GM23338 (cell line): Measurements from ENCODE around the gene ATP13A4.

ENCODE experiments used
- EZH2 ChIP-seq: fragments of 200-600 bp; sonication (generic); IDR thresholded peaks from one replicate; pipeline ENCODE4 v1.8.0; 2017; ENCODE audit warnings: antibody characterized with exemption, mild to moderate bottlenecking, low read depth; ENCODE audit not compliant: unreplicated experiment
- EZH2phosphoT487 ChIP-seq: fragments of 200-600 bp; sonication (generic); IDR thresholded peaks from one replicate; pipeline ENCODE4 v1.8.1; 2018; ENCODE audit warnings: antibody characterized with exemption; ENCODE audit not compliant: unreplicated experiment
- TF ChIP-seq, protein P1 (sequence below), 2 experiments: fragments of 200-600 bp in 1 of 2; sonication (generic) in 1 of 2; conservative IDR thresholded peaks; 2 replicates each; pipeline versions ENCODE4 v1.5.1 to v1.6.1; 2016 to 2017; ENCODE audit warnings: antibody characterized with exemption in 2 of 2, low read depth in 2 of 2, mild to moderate bottlenecking in 2 of 2, moderate library complexity in 1 of 2
- TF ChIP-seq, protein P2 (sequence below): IDR thresholded peaks from one replicate; pipeline ENCODE4 v1.6.1; 2018; ENCODE audit warnings: antibody characterized with exemption; ENCODE audit not compliant: unreplicated experiment

DNA sequence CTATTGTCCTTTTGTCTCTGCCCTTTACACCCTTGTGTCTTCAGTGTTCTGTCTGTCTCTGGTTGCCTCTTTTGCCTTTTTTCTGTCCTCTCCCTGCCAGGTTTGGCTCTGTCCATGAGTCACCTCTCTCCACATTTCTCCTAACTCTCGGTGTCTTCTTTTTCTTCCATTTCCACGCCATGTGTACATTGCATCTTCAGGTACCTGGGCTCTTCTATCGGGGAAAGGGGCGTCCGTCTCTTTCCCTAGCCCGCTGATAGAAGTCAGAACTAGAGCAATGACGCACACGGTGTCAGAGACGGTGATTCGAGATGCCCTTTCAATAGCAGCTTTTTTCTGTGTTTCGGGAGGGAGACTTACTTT is 39.0 kb upstream of the ATP13A4 start:
- TF ChIP-seq, protein P1, sequence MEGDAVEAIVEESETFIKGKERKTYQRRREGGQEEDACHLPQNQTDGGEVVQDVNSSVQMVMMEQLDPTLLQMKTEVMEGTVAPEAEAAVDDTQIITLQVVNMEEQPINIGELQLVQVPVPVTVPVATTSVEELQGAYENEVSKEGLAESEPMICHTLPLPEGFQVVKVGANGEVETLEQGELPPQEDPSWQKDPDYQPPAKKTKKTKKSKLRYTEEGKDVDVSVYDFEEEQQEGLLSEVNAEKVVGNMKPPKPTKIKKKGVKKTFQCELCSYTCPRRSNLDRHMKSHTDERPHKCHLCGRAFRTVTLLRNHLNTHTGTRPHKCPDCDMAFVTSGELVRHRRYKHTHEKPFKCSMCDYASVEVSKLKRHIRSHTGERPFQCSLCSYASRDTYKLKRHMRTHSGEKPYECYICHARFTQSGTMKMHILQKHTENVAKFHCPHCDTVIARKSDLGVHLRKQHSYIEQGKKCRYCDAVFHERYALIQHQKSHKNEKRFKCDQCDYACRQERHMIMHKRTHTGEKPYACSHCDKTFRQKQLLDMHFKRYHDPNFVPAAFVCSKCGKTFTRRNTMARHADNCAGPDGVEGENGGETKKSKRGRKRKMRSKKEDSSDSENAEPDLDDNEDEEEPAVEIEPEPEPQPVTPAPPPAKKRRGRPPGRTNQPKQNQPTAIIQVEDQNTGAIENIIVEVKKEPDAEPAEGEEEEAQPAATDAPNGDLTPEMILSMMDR (conservative IDR thresholded peaks at IDR 0.05; ENCODE audit: low read depth in 2 of 2), result no peak
- TF ChIP-seq EZH2phosphoT487 (no peak), EZH2 (no peak)
- TF ChIP-seq, protein P2, sequence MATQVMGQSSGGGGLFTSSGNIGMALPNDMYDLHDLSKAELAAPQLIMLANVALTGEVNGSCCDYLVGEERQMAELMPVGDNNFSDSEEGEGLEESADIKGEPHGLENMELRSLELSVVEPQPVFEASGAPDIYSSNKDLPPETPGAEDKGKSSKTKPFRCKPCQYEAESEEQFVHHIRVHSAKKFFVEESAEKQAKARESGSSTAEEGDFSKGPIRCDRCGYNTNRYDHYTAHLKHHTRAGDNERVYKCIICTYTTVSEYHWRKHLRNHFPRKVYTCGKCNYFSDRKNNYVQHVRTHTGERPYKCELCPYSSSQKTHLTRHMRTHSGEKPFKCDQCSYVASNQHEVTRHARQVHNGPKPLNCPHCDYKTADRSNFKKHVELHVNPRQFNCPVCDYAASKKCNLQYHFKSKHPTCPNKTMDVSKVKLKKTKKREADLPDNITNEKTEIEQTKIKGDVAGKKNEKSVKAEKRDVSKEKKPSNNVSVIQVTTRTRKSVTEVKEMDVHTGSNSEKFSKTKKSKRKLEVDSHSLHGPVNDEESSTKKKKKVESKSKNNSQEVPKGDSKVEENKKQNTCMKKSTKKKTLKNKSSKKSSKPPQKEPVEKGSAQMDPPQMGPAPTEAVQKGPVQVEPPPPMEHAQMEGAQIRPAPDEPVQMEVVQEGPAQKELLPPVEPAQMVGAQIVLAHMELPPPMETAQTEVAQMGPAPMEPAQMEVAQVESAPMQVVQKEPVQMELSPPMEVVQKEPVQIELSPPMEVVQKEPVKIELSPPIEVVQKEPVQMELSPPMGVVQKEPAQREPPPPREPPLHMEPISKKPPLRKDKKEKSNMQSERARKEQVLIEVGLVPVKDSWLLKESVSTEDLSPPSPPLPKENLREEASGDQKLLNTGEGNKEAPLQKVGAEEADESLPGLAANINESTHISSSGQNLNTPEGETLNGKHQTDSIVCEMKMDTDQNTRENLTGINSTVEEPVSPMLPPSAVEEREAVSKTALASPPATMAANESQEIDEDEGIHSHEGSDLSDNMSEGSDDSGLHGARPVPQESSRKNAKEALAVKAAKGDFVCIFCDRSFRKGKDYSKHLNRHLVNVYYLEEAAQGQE, result no peak
